IPS-15b (cell line): Measurements from ENCODE around the gene CHAT.

Experiments used
- H3K27me3 ChIP-seq: one replicate; pipeline ENCODE4 v1.6.1; 2013; ENCODE audit warnings: low read length; ENCODE audit not compliant: control insufficient read depth, insufficient read depth
- H3K36me3 ChIP-seq: one replicate; pipeline ENCODE4 v1.6.1; 2013; ENCODE audit warnings: low read length; ENCODE audit not compliant: control insufficient read depth, insufficient read depth
- H3K4me1 ChIP-seq: one replicate; pipeline ENCODE4 v1.6.1; 2013; ENCODE audit warnings: mild to moderate bottlenecking, low read length; ENCODE audit not compliant: control insufficient read depth, insufficient read depth
- H3K4me3 ChIP-seq: one replicate; pipeline ENCODE4 v1.5.1; 2013; ENCODE audit warnings: low read depth, low read length
- H3K9ac ChIP-seq: one replicate; pipeline ENCODE4 v1.6.1; 2013; ENCODE audit warnings: low read depth, mild to moderate bottlenecking, low read length
- H3K9me3 ChIP-seq: one replicate; pipeline ENCODE4 v1.6.1; 2013; ENCODE audit warnings: mild to moderate bottlenecking, low read length; ENCODE audit not compliant: control insufficient read depth, insufficient read depth

Gene CHAT

DNA sequence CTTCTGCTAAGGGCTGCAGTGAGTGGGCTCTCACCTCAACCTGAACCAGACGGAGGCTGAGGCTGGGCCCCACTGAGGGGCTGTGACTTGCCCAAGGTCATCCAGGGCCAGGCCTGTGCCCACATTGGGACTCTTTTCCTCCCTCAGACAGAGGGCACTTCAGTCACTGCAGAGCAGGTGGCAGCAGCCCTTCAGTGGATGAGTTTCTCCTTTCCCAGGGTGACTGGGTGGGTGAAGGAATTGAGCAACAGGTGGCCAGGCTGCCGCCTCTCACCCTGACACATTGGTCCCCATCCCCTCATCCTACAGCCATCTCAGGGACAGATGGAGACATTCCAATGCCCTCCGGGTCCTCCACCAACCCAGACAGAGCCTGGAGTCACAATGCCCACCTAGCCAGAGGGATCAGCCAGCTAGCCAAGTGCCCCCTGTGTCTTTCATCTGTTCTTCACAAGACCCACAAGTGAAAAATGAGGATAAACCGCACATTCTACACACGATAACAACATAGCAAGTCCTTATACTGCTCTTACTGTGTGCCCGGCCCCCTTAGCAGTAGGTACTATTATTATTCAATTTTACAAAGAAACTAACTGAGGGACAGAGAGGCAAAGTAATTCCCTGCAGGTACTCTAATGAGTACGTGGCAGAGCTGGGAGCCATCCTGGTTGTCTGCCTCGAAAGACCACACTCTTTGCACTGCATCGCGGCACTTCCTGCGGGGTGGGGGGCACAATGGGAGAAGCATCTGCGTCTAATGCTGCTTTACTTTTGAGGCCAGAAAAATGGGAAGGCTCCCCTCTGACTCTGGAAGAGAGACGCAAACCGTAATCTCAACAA is 5.5 kb upstream of the CHAT start:
- no peak overlapping the region for H3K9ac ChIP-seq
- no peaks in the 10 kb centered on the region for H3K36me3 ChIP-seq
- H3K9me3 ChIP-seq = no peaks in the 10 kb centered on the region
- peaks cover 2% of the 10 kb centered on the region for H3K4me1 ChIP-seq
- peaks cover 94% of the 10 kb centered on the region for H3K27me3 ChIP-seq
- H3K4me3 ChIP-seq = peak overlapping the region; percentile 56

DNA sequence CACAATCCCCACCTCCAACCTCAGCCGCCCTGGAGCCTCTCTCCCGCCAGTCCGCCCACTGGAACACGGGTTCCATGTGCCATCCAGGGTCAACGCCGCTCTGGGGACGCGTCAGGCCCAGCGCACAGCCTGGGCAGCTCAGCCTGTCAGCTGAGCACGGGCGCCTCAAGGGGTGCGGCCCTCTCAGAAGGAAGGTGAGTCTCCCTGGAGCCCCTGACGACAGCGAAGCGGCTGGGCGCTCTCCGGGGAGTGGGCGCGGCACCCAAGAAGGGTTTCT is 4.9 kb upstream of the CHAT start:
- Histone ChIP-seq H3K4me3 (peak overlapping the region; percentile 56), H3K27me3 (peaks cover 94% of the 10 kb centered on the region), H3K4me1 (peaks cover 7% of the 10 kb centered on the region), H3K9ac (no peak overlapping the region), H3K36me3 (no peaks in the 10 kb centered on the region), H3K9me3 (no peaks in the 10 kb centered on the region)

DNA sequence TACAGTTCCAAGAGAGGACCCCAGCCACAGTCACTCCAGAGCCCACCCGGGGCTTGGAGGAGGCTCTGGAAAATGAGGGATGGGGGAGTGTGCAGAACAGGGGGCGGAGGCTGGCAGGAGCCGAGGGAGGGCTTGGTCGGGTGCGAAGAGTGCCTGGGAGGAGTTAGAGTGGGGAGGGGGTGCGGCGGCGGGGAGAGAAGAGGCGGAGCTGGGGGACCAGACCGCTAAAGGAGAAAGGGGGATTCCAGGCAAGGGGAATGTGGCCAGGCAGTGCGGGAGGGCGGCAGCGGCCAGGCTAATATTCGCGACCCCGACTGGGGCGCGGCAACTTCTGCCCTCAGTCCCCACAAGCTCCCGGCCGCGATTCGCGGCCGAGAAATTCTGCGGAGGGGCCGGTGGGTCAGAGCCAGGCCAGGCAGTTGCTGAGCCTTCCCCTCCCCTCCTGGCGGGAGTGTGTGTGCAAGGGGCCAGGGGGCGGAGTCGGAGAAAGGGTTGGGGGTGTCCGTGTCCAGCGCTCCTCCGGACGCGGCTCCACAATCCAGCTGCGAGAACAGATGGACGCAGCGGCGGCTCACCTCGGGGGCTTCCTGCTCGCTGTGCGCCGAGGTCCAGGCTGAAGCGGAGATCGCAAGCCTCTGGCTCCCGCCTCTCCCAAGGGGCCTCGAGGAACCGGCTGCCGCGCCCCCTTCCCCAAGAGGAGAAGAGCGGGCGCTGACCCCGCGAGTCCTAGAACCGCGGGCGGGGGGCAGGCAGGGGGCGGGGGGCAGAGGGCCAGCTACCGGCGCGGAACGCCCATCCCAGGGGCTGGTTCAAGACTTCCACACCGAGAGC is 4.3 kb upstream of the CHAT start:
- H3K4me1 ChIP-seq = peaks cover 7% of the 10 kb centered on the region
- H3K9ac ChIP-seq = no peak overlapping the region
- no peaks in the 10 kb centered on the region for H3K9me3 ChIP-seq
- peak overlapping the region; percentile 56 for H3K4me3 ChIP-seq
- no peaks in the 10 kb centered on the region for H3K36me3 ChIP-seq
- H3K27me3 ChIP-seq = peaks cover 93% of the 10 kb centered on the region

DNA sequence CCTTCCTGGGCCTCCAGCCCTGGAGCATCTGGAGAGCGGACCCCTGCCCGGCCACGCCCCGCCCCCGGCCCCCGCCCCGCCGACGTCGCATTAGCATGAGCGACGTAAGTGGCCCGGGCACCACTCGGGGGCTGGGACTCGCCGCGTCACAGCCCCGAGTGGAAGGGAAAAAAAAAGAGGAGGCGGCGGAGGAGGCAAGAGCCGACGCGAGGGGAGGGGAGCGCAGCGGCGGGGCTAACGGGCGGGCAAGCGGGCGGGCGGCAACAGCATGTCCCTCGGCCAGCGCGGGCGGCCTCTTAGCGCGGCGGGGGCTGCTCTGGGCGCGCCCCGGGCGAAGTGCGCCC is 3.8 kb upstream of the CHAT start, which contains the start of gene SLC18A3:
Gene SLC18A3, plus strand, starts transcription at position 197 of the 344 bp plus-strand sequence. CDS start 431 bp downstream, outside the sequence.
- H3K36me3 ChIP-seq = no peaks in the 10 kb centered on the region
- peaks cover 93% of the 10 kb centered on the region for H3K27me3 ChIP-seq
- H3K4me1 ChIP-seq = peaks cover 7% of the 10 kb centered on the region
- peak within 1 kb of the TSS; percentile 56 for H3K4me3 ChIP-seq
- H3K9ac ChIP-seq = no peak within 1 kb of the TSS
- no peaks in the 10 kb centered on the region for H3K9me3 ChIP-seq

DNA sequence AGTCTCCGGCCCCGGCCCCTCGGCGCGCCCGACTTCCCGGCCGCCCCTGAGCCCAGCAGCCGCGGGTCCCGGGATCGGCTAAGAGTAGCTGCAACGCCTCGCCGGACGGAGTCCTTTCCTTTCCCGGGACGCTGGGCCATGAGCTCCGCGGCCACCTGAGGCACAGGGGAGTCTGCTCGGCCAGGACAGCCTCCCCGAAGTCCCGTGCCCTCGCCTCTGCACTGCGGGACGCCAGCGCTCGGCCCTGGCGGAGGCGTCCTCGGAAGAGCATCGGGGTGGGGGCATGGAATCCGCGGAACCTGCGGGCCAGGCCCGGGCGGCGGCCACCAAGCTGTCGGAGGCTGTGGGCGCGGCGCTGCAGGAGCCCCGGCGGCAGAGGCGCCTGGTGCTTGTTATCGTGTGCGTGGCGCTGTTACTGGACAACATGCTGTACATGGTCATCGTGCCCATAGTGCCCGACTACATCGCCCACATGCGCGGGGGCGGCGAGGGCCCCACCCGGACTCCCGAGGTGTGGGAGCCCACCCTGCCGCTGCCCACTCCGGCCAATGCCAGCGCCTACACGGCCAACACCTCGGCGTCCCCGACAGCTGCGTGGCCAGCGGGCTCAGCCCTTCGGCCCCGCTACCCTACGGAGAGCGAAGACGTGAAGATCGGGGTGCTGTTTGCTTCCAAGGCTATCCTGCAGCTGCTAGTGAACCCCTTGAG is 3.2 kb upstream of the CHAT start:
- no peaks in the 10 kb centered on the region for H3K36me3 ChIP-seq
- peaks cover 7% of the 10 kb centered on the region for H3K4me1 ChIP-seq
- no peak overlapping the region for H3K9ac ChIP-seq
- peaks cover 93% of the 10 kb centered on the region for H3K27me3 ChIP-seq
- no peaks in the 10 kb centered on the region for H3K9me3 ChIP-seq
- peak overlapping the region; percentile 40 for H3K4me3 ChIP-seq

DNA sequence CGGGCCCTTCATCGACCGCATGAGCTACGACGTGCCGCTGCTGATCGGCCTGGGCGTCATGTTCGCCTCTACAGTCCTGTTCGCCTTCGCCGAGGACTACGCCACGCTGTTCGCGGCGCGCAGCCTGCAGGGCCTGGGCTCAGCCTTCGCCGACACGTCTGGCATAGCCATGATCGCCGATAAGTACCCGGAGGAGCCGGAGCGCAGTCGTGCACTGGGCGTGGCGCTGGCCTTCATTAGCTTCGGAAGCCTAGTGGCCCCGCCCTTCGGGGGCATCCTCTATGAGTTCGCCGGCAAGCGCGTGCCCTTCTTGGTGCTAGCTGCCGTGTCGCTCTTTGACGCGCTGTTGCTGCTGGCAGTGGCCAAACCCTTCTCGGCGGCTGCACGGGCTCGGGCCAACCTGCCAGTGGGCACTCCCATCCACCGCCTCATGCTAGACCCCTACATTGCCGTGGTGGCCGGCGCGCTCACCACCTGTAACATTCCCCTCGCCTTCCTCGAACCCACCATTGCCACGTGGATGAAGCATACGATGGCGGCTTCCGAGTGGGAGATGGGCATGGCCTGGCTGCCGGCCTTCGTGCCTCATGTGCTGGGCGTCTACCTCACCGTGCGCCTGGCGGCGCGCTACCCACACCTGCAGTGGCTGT is 2.5 kb upstream of the CHAT start:
- H3K4me1 ChIP-seq = peaks cover 7% of the 10 kb centered on the region
- no peaks in the 10 kb centered on the region for H3K36me3 ChIP-seq
- peaks cover 93% of the 10 kb centered on the region for H3K27me3 ChIP-seq
- no peaks in the 10 kb centered on the region for H3K9me3 ChIP-seq
- H3K4me3 ChIP-seq = peak overlapping the region; percentile 40
- no peak overlapping the region for H3K9ac ChIP-seq

DNA sequence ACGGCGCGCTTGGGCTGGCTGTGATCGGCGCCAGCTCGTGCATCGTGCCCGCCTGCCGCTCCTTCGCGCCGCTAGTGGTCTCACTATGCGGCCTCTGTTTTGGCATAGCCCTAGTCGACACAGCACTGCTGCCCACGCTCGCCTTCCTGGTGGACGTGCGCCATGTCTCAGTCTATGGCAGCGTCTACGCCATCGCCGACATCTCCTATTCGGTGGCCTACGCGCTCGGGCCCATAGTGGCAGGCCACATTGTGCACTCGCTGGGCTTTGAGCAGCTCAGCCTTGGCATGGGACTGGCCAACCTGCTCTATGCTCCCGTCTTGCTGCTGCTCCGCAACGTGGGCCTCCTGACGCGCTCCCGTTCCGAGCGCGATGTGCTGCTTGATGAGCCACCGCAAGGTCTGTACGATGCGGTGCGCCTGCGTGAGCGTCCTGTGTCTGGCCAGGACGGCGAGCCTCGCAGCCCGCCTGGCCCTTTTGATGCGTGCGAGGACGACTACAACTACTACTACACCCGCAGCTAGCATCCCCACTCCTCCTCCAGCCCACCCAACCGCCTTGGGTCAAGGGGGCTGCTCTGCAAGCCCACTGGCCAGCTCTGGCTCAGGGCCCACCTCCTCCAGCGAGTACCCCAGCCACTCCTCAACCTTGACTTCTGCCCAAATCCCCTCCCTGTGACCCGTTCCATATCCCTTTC is 1.9 kb upstream of the CHAT start:
- no peaks in the 10 kb centered on the region for H3K36me3 ChIP-seq
- peaks cover 93% of the 10 kb centered on the region for H3K27me3 ChIP-seq
- H3K4me1 ChIP-seq = peaks cover 7% of the 10 kb centered on the region
- peak overlapping the region; percentile 40 for H3K4me3 ChIP-seq
- no peak overlapping the region for H3K9ac ChIP-seq
- no peaks in the 10 kb centered on the region for H3K9me3 ChIP-seq

DNA sequence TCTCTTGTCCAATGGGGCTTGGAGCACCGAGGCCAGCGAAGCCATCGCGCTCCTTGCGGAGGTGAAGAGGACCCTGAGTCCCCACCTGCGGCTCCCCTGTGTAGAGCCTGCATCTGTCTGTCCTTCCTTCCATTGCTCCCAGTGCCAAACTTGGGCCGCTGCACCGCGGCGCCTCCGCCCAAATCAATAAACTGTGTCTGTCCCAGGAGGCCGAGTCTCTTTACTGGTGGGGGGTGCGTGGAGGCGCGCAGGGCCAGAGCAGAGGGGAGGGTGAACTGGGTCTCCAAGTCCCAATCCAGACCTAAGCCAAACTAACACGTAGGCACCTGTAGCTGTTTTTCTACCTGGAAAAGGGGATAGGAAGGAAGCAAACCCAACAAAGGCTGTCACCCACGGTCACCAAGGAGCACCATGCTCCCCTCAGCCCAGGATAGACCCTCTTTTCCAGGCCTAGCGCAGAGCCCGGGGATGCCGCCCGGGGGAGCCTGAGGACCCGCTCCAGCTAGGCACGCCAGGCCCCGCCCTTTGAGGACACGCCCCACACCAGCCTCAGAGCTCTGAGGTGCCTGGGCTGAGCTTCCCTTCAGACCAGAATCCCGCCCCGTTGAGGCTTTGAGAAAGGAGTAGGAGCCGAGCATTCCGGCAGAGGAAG is 1.2 kb upstream of the CHAT start:
- peaks cover 92% of the 10 kb centered on the region for H3K27me3 ChIP-seq
- H3K36me3 ChIP-seq = no peaks in the 10 kb centered on the region
- H3K4me1 ChIP-seq = peaks cover 7% of the 10 kb centered on the region
- no peak overlapping the region for H3K9ac ChIP-seq
- no peaks in the 10 kb centered on the region for H3K9me3 ChIP-seq
- H3K4me3 ChIP-seq = peak overlapping the region; percentile 40

DNA sequence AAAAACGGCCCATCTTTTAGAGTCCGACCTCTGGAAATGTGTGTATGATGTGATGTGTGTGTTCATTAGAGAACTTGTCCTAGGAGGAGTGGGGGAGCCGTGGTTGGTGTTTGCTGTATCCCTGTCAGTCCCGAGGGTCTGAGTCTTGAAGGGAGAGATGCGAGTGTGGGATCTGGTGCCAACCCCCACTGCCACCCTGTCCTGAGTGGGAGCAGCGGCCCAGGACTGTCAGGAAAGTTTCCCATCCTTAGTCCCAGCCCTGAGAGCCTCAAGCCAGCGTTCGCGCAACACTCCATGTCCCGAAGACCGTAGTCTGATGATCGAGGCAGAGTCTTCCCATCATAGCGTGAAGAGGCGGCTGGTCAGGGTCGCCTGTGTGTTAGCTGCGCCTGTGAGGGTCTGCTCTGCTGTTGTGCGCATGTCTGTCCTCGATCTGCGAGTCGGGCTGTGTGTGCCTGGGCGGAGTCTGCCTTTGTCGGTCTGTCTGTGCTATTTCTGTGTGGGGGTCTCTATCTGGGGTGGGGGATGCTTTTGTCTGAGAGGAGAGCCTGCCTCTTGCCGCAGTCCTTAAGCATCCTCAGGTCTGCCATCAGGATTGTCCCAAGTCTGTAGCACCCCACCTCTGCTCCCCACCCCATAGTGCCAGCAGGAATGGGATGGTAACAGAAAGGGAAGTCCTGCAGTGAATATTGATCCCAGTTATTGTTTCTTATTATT is 514 bp upstream of the CHAT start:
- Histone ChIP-seq H3K36me3 (no peaks in the 10 kb centered on the region), H3K9ac (no peak overlapping the region), H3K9me3 (no peaks in the 10 kb centered on the region), H3K4me3 (peak overlapping the region; percentile 40), H3K27me3 (peaks cover 92% of the 10 kb centered on the region), H3K4me1 (peaks cover 7% of the 10 kb centered on the region)
